Kidney (tissue), 14 donors: Measurements from ENCODE around the gene ACTMAP. TPM values are rescaled to one million over a fixed set of nuclear protein-coding genes. Genes with fewer than 3 reads are reported as not detected.

Source experiments
- DNase-seq, 5 donors: peaks; one replicate each; pipeline ENCODE4 v3.0.0-alpha.2; 2013 to 2020
- FAIRE-seq: peaks from 2 replicates; lab custom pipeline; 2012; peaks lifted over from hg19 to GRCh38; lab: Jason Lieb, UNC
- H3K27ac ChIP-seq, 2 donors: one replicate each; pipeline ENCODE4 v1.7.0; 2013; ENCODE audit warnings: low read depth in 2 of 2, low read length in 2 of 2, inconsistent platforms in 1 of 2
- H3K27me3 ChIP-seq: one replicate; pipeline ENCODE4 v1.7.1; 2013; ENCODE audit warnings: low read length, inconsistent platforms; ENCODE audit not compliant: control insufficient read depth, insufficient read depth
- H3K36me3 ChIP-seq, 3 donors: one replicate each; pipeline versions ENCODE4 v1.7.0 to v1.7.1; 2013; ENCODE audit warnings: low read length in 3 of 3, control low read depth in 1 of 3, inconsistent platforms in 1 of 3; ENCODE audit not compliant: insufficient read depth in 3 of 3, control insufficient read depth in 2 of 3
- H3K4me1 ChIP-seq, 3 donors: one replicate each; pipeline versions ENCODE4 v1.7.0 to v1.7.1; 2013; ENCODE audit warnings: low read length in 3 of 3, inconsistent platforms in 1 of 3, low read depth in 1 of 3; ENCODE audit not compliant: control insufficient read depth in 2 of 3, insufficient read depth in 2 of 3
- H3K4me3 ChIP-seq, 3 donors: one replicate each; pipeline versions ENCODE4 v1.7.0 to v1.8.1; 2013; ENCODE audit warnings: low read length in 3 of 3, control low read depth in 1 of 3, inconsistent platforms in 1 of 3
- H3K9ac ChIP-seq, 3 donors: one replicate each; pipeline versions ENCODE4 v1.7.0 to v1.7.1; 2013; ENCODE audit warnings: low read length in 3 of 3, control low read depth in 1 of 3, inconsistent platforms in 1 of 3
- H3K9me3 ChIP-seq, 3 donors: one replicate each; pipeline versions ENCODE4 v1.7.0 to v1.7.1; 2013; ENCODE audit warnings: low read length in 3 of 3, control low read depth in 1 of 3, inconsistent platforms in 1 of 3; ENCODE audit not compliant: control insufficient read depth in 2 of 3, insufficient read depth in 1 of 3
- CTCF ChIP-seq: IDR thresholded peaks from 3 replicates; pipeline ENCODE4 v1.5.1; 2012; ENCODE audit warnings: mild to moderate bottlenecking, moderate library complexity, borderline replicate concordance; ENCODE audit not compliant: insufficient read depth; ENCODE audit errors: extremely low read depth
- intact Hi-C: fragments of 100-400 bp; cut with DNase I; formaldehyde crosslinking; loops from one replicate; pipeline ENCODE4 v1.11.1; 2022
- polyA plus RNA-seq: library from polyadenylated mRNA; stranded (reverse); fragments of 350-450 nt; fragmentation: Illumina TruSeq; extraction: RNeasy Lipid Tissue Mini Kit (QIAGEN cat#74804); gene quantifications from one replicate; pipeline ENCODE4 v1.2.3, GENCODE V29; 2014; ENCODE audit warnings: low read depth, low replicate concordance; ENCODE audit not compliant: insufficient read depth
- total RNA-seq: library from RNA; stranded (reverse); fragmentation: NEBNext Ultra II Directional; extraction: Animal tissue kit (Norgen Biotek cat#: 25700); gene quantifications from one replicate; pipeline ENCODE4 v1.2.1, GENCODE V29; 2021
- donor health status: control.
- donor health status: control.
- donor health status: control.
- donor health status: control.
- donor health status: control.
- donor health status: DM: yes; HTN: yes; CAD: no.
- donor health status: Normal renal cell carcinoma (clear cell type).

The ACTMAP gene
- total and polyA plus RNA-seq, 2 donors from 2014 or later: 8.7 to 8.9 TPM

GRCh38 chr19:40693896-40694295 lies 56.4 kb downstream of the ACTMAP start:
- intact Hi-C loops: no loop called here
- H3K9me3 ChIP-seq: no peaks in the 10 kb centered on the region
- peaks cover 0 to 5% (median 4%) of the 10 kb centered on the region in 3 donors for H3K4me1 ChIP-seq
- no peak for TF ChIP-seq CTCF
- no peak overlapping the region for H3K27ac ChIP-seq
- DNase-seq: no peak
- H3K27me3 ChIP-seq: no peaks in the 10 kb centered on the region
- H3K4me3 ChIP-seq: no peak overlapping the region
- no peak overlapping the region for H3K9ac ChIP-seq
- peaks cover 0 to 5% (median 3%) of the 10 kb centered on the region in 3 donors for H3K36me3 ChIP-seq
- FAIRE-seq: no peak

GRCh38 chr19:40693150-40693788 lies 57.0 kb downstream of the ACTMAP start:
- Histone ChIP-seq H3K4me1 (peaks cover 0 to 5% (median 5%) of the 10 kb centered on the region in 3 donors), H3K27me3 (no peaks in the 10 kb centered on the region), H3K36me3 (peaks cover 0 to 5% (median 3%) of the 10 kb centered on the region in 3 donors), H3K4me3 (no peak overlapping the region), H3K9me3 (no peaks in the 10 kb centered on the region), H3K27ac (no peak overlapping the region), H3K9ac (no peak overlapping the region)
- FAIRE-seq: no peak
- DNase-seq: no peak
- intact Hi-C loops: no loop called here
- no peak for TF ChIP-seq CTCF

GRCh38 chr19:40692212-40692551 lies 58.1 kb downstream of the ACTMAP start:
- no peak for FAIRE-seq
- Histone ChIP-seq H3K4me1 (peaks cover 0 to 5% (median 5%) of the 10 kb centered on the region in 3 donors), H3K27ac (no peak overlapping the region), H3K4me3 (no peak overlapping the region), H3K9ac (no peak overlapping the region), H3K9me3 (no peaks in the 10 kb centered on the region), H3K27me3 (no peaks in the 10 kb centered on the region), H3K36me3 (peaks cover 0 to 5% (median 3%) of the 10 kb centered on the region in 3 donors)
- intact Hi-C loops: no loop called here
- peak in 1 of 5 donors; percentile 54 for DNase-seq
- no peak for TF ChIP-seq CTCF
